ENCODE results near the gene USP24.

The USP24 gene

GRCh38 chr1:55169126-55169525, 46.0 kb downstream of the USP24 start:
- no peak for TF ChIP-seq CTCF (IDR thresholded peaks at IDR 0.05; ENCODE audit: borderline replicate concordance, control extremely low read depth, extremely low read depth, insufficient read depth, missing control alignments)
- no peak for DNase-seq (ENCODE audit: low spot score)

GRCh38 chr1:55168353-55168752, 46.8 kb downstream of the USP24 start:
- DNase-seq (ENCODE audit: low spot score): no peak
- TF ChIP-seq CTCF (IDR thresholded peaks at IDR 0.05; ENCODE audit: borderline replicate concordance, control extremely low read depth, extremely low read depth, insufficient read depth, missing control alignments): no peak

More at GRCh38 chr1:55169126-55169525, 46.0 kb downstream of the USP24 start:
- in situ Hi-C loops (cut with MboI; ENCODE audit: low sequenced_read_pairs, unreplicated experiment): no loop called here

DNA sequence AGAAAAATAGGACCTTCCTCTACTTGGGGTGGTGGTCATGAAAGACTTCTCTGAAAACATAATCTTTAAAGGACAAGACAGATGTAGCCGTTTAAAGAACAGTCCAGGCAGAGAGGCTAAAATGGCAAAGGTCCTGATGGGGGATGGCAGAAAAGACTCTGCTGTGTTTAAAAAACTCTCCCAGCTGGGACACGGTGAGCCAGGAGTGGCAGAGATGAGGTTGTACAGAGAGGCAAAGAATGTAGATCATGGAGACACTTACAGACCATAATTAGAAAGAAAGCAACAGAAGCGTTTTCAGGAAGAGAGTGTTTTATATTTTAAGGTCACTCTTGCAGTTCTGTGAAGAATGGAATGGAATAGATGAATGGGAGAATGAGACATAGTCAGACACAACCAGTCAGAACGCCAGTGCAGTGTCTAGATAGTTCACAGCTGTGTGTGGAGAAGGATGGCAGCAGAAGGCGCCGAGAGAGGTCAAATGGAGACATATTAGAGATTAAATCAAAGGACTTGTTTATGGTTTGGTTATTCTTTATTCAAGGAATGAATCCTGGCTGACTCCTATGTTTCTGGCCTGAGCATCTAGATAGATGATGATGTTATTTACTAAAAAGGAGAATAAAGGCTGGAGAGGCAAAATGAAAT, 47.8 kb downstream of the USP24 start:
- in situ Hi-C loops (cut with MboI; ENCODE audit: low sequenced_read_pairs, unreplicated experiment): no loop called here
- DNase-seq (ENCODE audit: low spot score): no peak
- no peak for TF ChIP-seq CTCF (IDR thresholded peaks at IDR 0.05; ENCODE audit: borderline replicate concordance, control extremely low read depth, extremely low read depth, insufficient read depth, missing control alignments)

More at GRCh38 chr1:55168353-55168752, 46.8 kb downstream of the USP24 start:
- in situ Hi-C loops (cut with MboI; ENCODE audit: low sequenced_read_pairs, unreplicated experiment): no loop called here

DNA sequence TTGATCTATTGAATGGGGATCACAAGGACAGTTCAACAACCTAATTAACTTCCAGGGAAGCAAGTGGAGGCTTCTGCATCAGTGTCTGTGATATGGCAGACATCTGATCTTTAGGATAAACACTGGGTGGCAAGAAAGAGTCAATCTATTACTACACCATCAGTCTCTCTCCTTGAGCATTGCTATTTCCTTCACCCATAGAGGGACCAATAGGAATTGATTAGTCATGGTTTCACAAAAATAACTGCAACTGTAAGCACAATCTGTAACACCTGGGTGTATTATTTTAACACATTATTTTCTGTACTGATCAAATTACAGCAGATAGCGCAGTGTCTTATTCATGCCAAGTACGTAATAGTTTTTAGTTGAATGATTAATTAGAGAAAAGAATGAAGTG, 50.3 kb downstream of the USP24 start:
- in situ Hi-C loops (cut with MboI; ENCODE audit: low sequenced_read_pairs, unreplicated experiment): no loop called here
- no peak for DNase-seq (ENCODE audit: low spot score)
- no peak for TF ChIP-seq CTCF (IDR thresholded peaks at IDR 0.05; ENCODE audit: borderline replicate concordance, control extremely low read depth, extremely low read depth, insufficient read depth, missing control alignments)

GRCh38 chr1:55159571-55159970, 55.6 kb downstream of the USP24 start:
- in situ Hi-C loops (cut with MboI; ENCODE audit: low sequenced_read_pairs, unreplicated experiment): no loop called here
- no peak for TF ChIP-seq CTCF (IDR thresholded peaks at IDR 0.05; ENCODE audit: borderline replicate concordance, control extremely low read depth, extremely low read depth, insufficient read depth, missing control alignments)
- no peak for DNase-seq (ENCODE audit: low spot score)

- in situ Hi-C loops (cut with MboI; ENCODE audit: low sequenced_read_pairs, unreplicated experiment): no loop called here
- no peak for DNase-seq (ENCODE audit: low spot score)
These were observed 58.6 kb downstream of the USP24 start for GRCh38 chr1:55156608-55157007.

More at GRCh38 chr1:55156608-55157007, 58.6 kb downstream of the USP24 start:
- TF ChIP-seq CTCF (IDR thresholded peaks at IDR 0.05; ENCODE audit: borderline replicate concordance, control extremely low read depth, extremely low read depth, insufficient read depth, missing control alignments): no peak
